ENCODE data around the gene STX7.
A peak's percentile ranks its signal among the peaks of the same experiment; 100 is the strongest.

Gene STX7

GRCh38 chr6:132506461-132506860 is 6.5 kb downstream of the STX7 start:
- DNase-seq: no peak

- no peak for DNase-seq
Observed at GRCh38 chr6:132505158-132505557, 7.8 kb downstream of the STX7 start.

GRCh38 chr6:132504757-132505156 is 8.2 kb downstream of the STX7 start:
- DNase-seq: no peak

DNA sequence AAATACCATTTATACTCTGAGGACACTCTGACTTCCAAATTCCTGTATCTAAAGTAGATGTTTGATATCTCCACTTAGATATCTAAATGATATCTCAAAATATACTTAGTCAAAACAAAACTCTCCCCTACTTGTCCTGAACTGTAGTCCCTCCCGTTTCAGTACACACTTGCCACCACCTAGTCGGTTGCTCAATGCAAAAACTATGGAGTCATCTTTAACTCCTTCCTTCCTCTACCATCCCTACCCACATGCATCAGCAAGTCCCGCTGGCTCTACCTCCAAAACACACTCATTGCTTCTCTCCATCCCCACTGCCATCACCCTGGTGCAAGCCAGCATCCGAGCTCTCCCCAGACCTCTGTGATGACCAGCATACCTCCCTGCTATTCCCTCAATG is 13.2 kb downstream of the STX7 start:
- no peak for DNase-seq

DNA sequence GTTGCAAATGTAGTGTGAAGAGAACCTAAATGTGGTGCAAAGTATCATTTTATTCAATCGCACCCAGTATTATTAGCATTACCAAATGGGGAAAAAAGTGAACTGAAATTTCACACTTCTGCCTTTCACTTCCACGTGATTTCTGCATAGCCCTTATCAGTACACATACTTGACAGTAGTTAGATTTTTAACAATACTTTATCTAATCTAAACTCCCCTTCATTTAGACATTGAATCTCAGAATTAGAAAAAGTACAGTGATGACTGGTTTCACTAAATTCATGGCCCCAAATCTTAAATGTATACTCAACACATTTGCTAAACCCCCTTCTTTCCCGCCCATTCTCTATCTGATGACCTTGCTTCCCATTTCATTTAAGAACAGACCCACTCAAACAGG is 14.3 kb downstream of the STX7 start:
- no peak for DNase-seq

DNA sequence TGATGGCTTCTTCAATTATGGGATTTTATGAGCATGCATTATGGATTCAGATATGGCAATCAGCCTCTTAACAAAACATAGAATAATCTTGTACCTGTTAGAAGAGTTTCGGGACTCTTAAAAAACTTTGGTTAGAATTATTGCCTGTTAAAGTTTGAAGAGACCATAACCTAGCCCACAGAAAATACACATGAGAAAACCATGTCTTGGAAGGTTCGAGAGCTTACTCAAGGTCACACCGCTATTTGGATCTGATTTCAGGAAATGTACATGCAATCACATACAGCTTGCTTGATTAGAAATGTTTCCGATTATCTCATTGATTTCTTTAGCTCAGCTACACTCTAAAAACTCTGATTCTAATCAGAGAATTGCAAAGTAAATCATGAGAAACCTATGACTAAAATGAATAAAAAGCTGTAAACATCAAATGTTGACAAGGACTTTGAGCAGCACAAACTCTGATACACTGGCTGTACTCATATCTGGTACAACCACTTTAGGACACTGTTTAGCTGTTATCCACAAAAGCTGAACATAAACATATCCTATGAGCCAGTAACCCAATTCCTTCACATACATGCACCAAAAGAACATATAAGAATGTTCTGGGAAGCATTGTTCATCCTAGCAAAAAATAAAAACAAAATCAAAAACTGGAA is 16.3 kb downstream of the STX7 start:
- no peak for DNase-seq

DNA sequence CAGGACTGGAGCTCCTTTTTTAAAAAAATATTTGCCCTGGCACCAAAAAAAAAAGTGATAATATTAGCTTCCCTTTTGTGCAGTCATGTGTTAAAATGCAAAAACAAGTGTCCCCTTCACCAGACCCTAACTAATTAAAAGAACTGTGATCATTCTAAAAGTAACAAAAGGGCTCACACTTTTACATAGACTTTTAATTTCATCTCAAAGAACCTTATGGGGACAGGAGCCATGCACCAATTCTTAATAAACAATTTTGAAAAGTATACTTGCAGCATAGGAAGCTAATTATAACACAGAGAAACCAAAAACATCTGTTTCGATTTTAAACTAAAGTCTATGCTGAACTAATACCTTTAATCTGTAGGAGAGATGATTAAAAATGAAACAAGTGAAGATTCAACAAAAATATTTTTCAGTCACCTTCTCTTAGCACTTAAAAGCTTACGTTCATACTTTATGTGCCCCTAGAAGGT is 17.3 kb downstream of the STX7 start:
- no peak for DNase-seq

- DNase-seq: no peak
Observed at GRCh38 chr6:132494954-132495353, 18.0 kb downstream of the STX7 start.

GRCh38 chr6:132491881-132492280 is 21.0 kb downstream of the STX7 start:
- DNase-seq: no peak

DNA sequence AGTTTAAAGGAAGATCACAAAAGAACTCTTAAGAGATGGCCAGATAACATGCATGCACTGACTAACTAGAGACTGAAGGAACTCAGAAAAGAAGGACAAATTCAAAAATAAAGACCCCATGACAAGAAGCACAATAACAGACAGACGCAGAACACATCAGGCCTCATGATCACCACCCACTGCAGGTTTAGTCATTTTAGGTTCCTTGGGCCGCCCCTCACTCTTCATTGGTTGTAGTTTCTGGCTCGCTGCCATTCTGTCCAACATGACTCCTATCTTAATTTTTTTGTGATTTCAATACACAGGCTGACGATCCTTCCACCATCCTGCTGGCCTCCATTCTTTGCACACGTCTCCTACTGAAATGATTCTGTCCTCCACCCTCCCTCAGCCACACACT is 21.6 kb downstream of the STX7 start:
- no peak for DNase-seq

DNA sequence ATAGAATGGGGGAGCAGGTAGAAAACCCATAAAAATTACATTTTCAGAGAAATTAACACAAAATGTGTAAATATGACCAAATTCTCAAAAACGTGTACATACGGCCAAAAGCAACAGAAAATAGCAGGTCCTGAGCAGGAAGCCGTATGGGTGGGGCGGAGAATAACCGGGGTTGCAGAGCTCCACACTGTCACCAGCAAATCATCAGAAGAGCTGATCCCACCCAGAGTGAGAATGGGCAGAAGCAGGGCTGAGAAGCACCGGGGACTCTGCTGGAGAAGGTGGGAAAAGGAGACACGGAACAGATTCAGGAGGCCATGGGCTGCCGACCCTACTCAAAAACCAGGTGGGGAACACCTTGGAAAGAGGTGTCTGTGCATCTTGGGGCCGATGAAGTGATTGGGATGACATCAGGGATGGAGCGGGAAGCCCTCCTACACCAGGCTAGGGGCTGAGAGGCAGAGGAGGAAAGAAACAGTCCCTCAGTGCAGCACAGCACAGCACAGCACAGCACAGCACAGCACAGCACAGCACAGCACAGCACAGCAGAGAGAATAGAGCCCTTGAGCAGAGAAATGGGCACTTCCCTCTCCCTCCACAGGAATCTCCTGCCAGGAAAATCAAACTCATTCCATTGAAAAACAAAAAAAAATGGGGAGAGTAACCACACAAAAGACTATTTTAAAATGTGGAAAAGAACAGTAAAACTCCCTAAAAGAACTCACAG is 22.3 kb downstream of the STX7 start:
- no peak for DNase-seq

GRCh38 chr6:132490024-132490423 is 22.9 kb downstream of the STX7 start:
- no peak for DNase-seq

- DNase-seq: no peak
Observed at GRCh38 chr6:132489376-132489775, 23.5 kb downstream of the STX7 start.

GRCh38 chr6:132487762-132488161 is 25.2 kb downstream of the STX7 start:
- DNase-seq: no peak

- DNase-seq: no peak
Observed at GRCh38 chr6:132484680-132485018, 28.3 kb downstream of the STX7 start.

DNA sequence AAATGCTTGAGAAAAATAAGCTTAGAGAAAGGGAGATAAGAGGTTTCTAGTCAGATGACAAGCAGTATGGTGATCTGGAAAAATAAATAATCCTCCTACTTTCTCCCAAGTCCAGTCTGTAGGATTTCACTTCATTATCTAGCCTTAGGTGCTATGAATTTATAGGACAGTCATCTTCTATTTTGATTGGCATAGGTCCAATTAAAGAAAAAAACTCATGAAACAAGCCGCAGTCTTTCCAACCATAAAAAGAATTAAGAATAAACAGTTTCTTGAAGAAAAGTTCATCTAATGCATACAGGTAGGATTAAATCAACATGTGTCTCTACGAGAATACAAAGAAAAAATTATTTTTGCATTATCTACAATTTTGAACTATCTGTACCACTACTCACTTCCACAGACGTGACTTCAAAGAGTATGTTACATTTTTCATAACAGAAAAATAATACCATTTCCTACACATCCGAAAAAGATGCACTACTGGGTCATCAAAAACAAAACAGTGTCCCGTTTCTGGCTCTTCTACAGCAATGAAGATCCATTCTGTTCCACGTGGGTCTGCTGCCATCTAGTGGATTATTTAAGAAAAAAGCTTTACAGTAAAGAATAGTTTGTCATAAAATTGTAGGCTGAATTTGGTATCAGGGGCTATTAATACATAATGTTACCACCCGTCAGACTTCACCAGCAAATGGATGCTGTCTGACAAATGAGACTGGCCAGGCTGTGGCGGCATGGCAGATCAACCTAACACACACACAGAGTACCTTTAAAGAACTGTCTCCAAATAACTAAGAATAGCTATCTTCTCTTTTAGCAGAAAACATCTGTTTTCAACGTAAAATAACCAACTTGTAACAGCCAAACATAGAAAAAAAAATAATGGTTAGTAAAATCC is 28.9 kb downstream of the STX7 start:
- DNase-seq: peak; percentile 67

DNA sequence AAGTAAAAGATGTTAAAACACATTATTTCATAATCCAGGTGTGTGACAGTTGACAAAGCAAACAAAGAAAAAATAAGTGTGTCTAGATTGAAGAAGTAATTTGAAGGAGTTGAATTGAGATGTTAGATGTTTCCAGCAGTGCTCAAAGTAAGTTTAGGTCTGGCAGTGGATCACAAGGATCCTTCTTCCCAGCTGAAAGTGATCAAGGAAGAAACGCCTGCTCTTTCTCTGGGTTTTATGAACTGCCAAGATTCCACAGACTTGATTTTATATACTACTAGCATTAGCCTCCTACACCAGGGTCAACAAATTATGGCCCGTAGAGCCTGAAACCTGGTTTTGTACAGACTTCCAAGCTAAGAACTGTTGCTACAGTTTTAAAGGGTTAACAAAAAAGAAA is 30.3 kb downstream of the STX7 start:
- no peak for DNase-seq

DNA sequence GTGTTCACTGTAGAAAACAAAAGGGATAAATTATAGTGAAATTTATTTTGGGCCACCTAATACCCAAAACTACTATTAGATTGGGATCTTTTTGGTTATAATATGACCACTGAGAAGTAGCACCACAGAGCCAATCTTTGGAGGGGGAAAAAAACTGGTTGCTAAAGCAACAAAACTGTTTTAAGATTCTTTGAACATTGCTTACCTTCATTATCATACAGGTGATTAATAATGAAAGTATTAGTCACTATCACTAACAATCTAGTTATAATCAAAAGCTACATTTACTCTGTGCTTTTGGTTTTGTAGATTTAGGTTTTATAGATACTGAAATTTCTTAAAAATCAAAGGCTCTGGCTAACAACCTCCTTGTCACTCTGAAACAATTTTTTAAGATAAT is 31.7 kb downstream of the STX7 start:
- no peak for DNase-seq

DNA sequence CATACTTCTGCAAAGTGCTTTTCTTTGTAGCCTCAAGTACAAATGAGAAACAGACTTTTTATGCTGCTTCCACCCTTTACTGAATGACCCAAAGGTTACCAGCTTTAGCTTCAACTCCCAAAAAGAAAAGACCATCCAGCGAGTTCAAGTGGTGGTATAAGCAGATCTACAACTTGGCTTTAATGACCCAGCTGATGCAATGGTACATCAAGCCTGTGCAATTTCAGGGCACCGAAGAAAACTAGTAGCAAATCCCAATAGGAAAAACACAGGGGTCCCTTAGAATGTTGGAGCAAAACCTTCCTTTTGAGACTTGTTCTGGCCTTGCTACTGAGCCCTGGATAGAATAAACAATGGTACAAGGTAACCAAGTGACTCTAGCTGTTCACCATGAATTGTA is 33.8 kb downstream of the STX7 start:
- no peak for DNase-seq

GRCh38 chr6:132478674-132479073 is 34.2 kb downstream of the STX7 start:
- DNase-seq: no peak

DNA sequence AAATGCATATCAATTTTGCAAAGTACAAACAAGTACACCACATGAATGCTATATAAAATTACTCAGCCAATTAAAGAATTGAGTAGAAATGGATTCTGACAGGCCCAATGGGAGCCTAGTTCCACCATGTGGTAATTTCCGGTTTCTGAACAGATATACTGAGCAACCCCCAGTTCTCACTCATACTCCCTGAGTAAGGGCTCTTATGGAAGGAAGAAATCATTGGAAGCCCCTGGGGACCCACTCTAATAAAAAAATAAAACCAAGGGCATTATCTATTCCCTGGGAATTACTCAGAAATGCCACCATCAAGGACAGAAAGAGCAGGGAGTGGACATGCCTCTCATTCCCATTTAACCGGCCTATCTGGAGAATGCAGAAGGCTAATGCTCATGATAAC is 34.6 kb downstream of the STX7 start:
- no peak for DNase-seq

DNA sequence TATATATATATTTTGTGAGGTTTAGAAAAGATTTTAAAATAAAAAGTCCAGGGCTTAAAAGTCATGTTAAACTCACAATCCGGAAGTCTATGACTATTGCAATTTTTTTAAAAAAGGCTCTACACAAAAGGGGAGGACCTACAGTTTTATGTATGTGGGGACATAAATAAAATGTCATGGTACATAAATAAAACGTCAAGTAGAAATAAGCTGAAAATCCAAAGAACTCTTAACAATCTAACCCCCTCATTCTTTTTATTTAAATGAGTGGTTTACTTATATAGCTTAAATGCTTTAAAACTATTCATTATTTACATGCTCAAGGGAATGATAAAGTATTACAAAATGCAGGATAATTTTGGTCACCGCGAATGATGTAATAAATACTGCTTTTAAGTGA is 36.2 kb downstream of the STX7 start:
- no peak for DNase-seq

DNA sequence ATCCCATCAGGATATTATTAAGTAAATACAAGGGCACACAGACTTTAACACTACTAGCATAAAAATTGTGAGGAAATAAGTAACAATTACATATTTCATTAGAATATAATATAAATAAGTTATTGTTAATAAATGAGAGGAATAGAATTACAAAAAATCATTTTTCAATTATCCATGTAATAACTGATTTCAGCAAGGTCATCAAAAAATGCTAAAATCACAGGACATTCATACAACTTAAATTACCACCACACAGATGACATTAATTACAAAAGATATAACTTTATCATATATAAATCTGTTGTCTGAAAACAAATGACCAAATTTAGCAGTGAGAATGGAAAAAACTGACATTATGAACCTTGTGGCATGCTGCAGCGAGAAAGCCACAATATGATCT is 37.0 kb downstream of the STX7 start:
- no peak for DNase-seq

GRCh38 chr6:132471787-132472186 is 41.1 kb downstream of the STX7 start:
- no peak for DNase-seq
